Effector memory CD8-positive, alpha-beta T cell (primary cell): ENCODE results near the gene SPAG7.

Experiments used
- ATAC-seq: fragments of 150-1000 bp; cut with Tn5 transposase; replicated peaks from 2 replicates; pipeline ENCODE4 v1.10.0; 2021; ENCODE audit warnings: mild to moderate bottlenecking, moderate library complexity
- DNase-seq, 3 experiments: peaks; one replicate each; pipeline ENCODE4 v3.0.0; 2021
- H3K27ac Mint-ChIP-seq, 2 donors: one replicate each; pipeline ENCODE4 v1.8.0; 2022; ENCODE audit warnings: mild to moderate bottlenecking in 2 of 2, mixed read lengths in 2 of 2, moderate library complexity in 2 of 2
- H3K27me3 Mint-ChIP-seq, 2 donors: one replicate each; pipeline ENCODE4 v1.8.0; 2022; ENCODE audit warnings: mixed read lengths in 2 of 2
- H3K36me3 Mint-ChIP-seq: one replicate; pipeline ENCODE4 v1.8.0; 2022; ENCODE audit warnings: mild to moderate bottlenecking, moderate library complexity, mixed read lengths; ENCODE audit not compliant: insufficient read depth
- H3K4me1 Mint-ChIP-seq, 2 donors: one replicate each; pipeline ENCODE4 v1.8.0; 2022; ENCODE audit warnings: low read depth in 2 of 2, mixed read lengths in 2 of 2
- H3K4me3 Mint-ChIP-seq, 2 donors: one replicate each; pipeline ENCODE4 v1.8.0; 2022; ENCODE audit warnings: mild to moderate bottlenecking in 2 of 2, mixed read lengths in 2 of 2, moderate library complexity in 2 of 2
- H3K9me3 Mint-ChIP-seq, 2 donors: one replicate each; pipeline ENCODE4 v1.8.0; 2022; ENCODE audit warnings: mixed read lengths in 2 of 2

SPAG7 gene

GRCh38 chr17:4969551-4970173 is 2.0 kb upstream of the SPAG7 start:
- Mint-ChIP-seq H3K9me3 (no peaks in the 10 kb centered on the region), H3K4me1 (peaks cover 12 to 14% of the 10 kb centered on the region in 2 donors), H3K27me3 (no peaks in the 10 kb centered on the region), H3K4me3 (no peak overlapping the region), H3K27ac (no peak overlapping the region), H3K36me3 (peaks cover 21% of the 10 kb centered on the region)
- ATAC-seq (no peak), DNase-seq (no peak)

DNA sequence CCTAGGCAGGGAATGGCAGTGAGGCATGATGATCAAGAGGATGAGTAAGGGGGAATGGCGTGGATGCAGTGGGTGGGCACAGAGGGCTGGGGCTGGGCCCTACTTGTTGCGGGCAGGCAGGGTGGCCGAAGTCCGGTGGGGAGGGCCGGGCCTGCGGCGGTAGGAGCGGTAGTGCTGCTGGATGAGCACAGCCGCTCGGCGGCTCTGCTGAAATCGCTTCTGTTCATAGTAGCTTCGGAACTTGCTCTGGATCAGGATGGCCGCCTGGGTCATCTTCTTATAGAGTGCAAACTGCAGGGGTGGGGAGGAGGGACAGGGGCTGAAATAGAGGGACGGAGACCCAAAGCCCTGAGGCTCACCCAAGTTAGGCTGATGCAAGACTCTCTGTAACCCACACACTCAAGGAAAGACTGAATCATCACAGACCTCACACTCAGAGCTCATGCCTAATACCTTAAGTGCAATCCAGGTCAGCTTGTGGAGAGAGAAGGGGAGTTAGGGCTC is 1.5 kb upstream of the SPAG7 start:
- DNase-seq (no peak), ATAC-seq (no peak)
- H3K27ac Mint-ChIP-seq, result no peak overlapping the region
- H3K27me3 Mint-ChIP-seq, result no peaks in the 10 kb centered on the region
- H3K9me3 Mint-ChIP-seq, result no peaks in the 10 kb centered on the region
- H3K4me1 Mint-ChIP-seq, result peaks cover 12 to 14% of the 10 kb centered on the region in 2 donors
- H3K36me3 Mint-ChIP-seq, result peaks cover 18% of the 10 kb centered on the region
- no peak overlapping the region for H3K4me3 Mint-ChIP-seq

- no peaks in the 10 kb centered on the region for H3K27me3 Mint-ChIP-seq
- DNase-seq (no peak), ATAC-seq (no peak)
- H3K27ac Mint-ChIP-seq, result no peak overlapping the region
- peaks cover 18% of the 10 kb centered on the region for H3K36me3 Mint-ChIP-seq
- no peaks in the 10 kb centered on the region for H3K9me3 Mint-ChIP-seq
- peaks cover 12 to 14% of the 10 kb centered on the region in 2 donors for H3K4me1 Mint-ChIP-seq
- H3K4me3 Mint-ChIP-seq, result no peak overlapping the region
Measured at GRCh38 chr17:4968486-4969046, 949 bp upstream of the SPAG7 start.

DNA sequence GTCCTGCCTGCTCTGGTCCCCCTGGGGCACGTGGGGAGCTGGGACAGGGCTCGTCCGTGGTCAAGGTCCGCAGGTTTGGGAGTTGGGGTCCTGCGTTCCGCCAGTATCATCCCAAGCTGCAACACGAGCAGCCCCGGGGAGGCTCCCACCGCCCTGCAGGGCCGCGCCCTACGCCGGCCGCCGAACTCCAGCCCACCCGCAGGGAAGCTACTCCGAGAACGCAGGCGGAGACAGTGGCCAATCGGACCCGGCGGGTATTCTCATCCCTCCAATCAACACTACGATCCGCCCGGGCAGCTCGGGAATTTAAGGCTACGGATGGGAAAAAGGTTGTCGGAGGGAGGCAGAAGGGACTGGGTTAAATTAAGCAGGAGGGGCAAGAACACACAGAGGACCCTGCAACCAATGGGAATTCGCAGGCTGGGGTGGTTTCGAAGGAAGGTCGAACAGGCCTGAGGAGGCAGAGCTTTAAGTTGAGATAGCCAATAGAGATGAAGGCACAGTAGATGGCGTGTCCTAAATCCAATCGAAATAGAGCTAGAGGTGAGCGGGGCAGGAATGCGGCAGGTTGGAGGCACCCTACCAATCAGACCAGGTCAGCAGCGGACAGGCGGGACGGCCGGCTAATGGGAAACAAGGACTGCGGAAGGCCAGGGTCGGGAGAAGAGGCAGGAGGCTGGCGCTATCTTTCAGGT is 626 bp downstream of the SPAG7 start:
- ATAC-seq, result peak; percentile 82
- H3K4me3 Mint-ChIP-seq, result no peak overlapping the region
- peaks cover 7% of the 10 kb centered on the region for H3K36me3 Mint-ChIP-seq
- no peaks in the 10 kb centered on the region for H3K27me3 Mint-ChIP-seq
- H3K9me3 Mint-ChIP-seq, result no peaks in the 10 kb centered on the region
- peak overlapping the region in 1 of 2 donors; percentile 44 for H3K27ac Mint-ChIP-seq
- DNase-seq, result peak; percentile 86 to 91 (median 90)
- peaks cover 12% of the 10 kb centered on the region in 2 donors for H3K4me1 Mint-ChIP-seq

- no peaks in the 10 kb centered on the region for H3K9me3 Mint-ChIP-seq
- H3K27ac Mint-ChIP-seq, result peak overlapping the region in 1 of 2 donors; percentile 10
- ATAC-seq (no peak), DNase-seq (no peak)
- peaks cover 14% of the 10 kb centered on the region for H3K36me3 Mint-ChIP-seq
- no peaks in the 10 kb centered on the region for H3K27me3 Mint-ChIP-seq
- peak overlapping the region in 1 of 2 donors; percentile 20 for H3K4me3 Mint-ChIP-seq
- H3K4me1 Mint-ChIP-seq, result peaks cover 11 to 12% of the 10 kb centered on the region in 2 donors
Measured at GRCh38 chr17:4965311-4965986, 2.2 kb downstream of the SPAG7 start.

- H3K36me3 Mint-ChIP-seq, result peaks cover 15% of the 10 kb centered on the region
Measured at GRCh38 chr17:4960279-4960922, 7.2 kb downstream of the SPAG7 start.

DNA sequence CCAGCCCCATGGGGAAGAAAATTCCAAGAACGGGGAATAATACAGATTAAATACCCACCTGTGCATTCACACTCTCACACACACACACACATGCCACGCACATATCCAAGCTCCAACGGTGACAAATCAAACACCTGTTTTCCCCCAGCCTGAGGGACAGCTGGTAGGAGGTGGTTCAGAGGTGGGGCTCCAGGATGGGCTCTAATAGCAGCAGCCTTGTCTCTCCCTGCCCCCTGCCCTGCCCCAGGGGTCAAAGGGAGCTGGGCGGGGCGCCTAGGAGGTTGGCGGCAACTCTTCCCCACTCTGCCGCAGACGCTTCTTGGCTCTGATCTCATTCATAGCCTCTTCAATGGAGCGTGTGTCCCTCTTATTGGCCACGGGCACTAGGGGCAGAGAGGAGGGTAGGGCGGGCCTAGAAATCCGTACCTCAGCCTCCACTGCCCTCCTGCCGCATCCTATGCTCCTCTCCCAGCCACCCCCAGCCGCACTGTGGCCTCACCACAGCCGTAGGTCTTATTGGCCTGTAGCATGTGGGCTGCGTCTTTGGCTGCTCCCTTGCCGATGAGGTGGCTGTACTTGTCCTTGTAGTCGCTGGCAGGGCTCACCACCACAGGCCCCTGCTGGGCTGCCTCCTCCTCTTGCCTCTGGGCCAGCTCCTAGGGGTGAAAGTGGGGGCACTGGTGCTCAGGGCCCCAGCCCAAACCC is 8.2 kb downstream of the SPAG7 start:
- H3K36me3 Mint-ChIP-seq, result peaks cover 17% of the 10 kb centered on the region

More at GRCh38 chr17:4960279-4960922, 7.2 kb downstream of the SPAG7 start:
- Mint-ChIP-seq H3K9me3 (no peaks in the 10 kb centered on the region), H3K4me3 (no peak overlapping the region), H3K27ac (peak overlapping the region in 1 of 2 donors; percentile 69), H3K27me3 (no peaks in the 10 kb centered on the region), H3K4me1 (peaks cover 6 to 9% of the 10 kb centered on the region in 2 donors)
- DNase-seq (no peak), ATAC-seq (no peak)

DNA sequence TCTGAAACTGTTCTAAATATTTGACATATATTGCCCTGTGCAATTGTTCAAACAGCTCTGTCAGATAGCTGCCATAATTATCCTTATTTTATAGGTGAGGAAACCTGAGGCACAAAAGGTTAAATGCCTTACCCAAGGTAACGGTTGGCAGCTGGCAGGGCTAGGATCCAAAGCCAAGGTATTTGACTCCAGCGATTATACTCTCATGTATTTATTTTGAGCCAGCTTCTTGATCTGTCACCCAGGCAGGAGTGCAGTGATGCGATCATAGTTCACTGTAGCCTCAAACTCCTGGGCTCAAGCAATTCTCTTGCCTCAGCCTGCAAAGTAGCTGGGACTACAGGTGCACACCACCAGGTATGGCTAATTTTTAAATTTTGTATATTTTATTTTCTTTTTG is 9.5 kb downstream of the SPAG7 start:
- ATAC-seq, result no peak
- Mint-ChIP-seq H3K36me3 (peaks cover 18% of the 10 kb centered on the region), H3K4me1 (peaks cover 3 to 5% of the 10 kb centered on the region in 2 donors), H3K27me3 (no peaks in the 10 kb centered on the region), H3K27ac (no peak overlapping the region), H3K9me3 (no peaks in the 10 kb centered on the region), H3K4me3 (no peak overlapping the region)
- no peak for DNase-seq

More for the DNA sequence above, 8.2 kb downstream of the SPAG7 start:
- Mint-ChIP-seq H3K4me3 (no peak overlapping the region), H3K27ac (no peak overlapping the region), H3K4me1 (peaks cover 3 to 5% of the 10 kb centered on the region in 2 donors), H3K27me3 (no peaks in the 10 kb centered on the region), H3K9me3 (no peaks in the 10 kb centered on the region)
- no peak for ATAC-seq
- no peak for DNase-seq

DNA sequence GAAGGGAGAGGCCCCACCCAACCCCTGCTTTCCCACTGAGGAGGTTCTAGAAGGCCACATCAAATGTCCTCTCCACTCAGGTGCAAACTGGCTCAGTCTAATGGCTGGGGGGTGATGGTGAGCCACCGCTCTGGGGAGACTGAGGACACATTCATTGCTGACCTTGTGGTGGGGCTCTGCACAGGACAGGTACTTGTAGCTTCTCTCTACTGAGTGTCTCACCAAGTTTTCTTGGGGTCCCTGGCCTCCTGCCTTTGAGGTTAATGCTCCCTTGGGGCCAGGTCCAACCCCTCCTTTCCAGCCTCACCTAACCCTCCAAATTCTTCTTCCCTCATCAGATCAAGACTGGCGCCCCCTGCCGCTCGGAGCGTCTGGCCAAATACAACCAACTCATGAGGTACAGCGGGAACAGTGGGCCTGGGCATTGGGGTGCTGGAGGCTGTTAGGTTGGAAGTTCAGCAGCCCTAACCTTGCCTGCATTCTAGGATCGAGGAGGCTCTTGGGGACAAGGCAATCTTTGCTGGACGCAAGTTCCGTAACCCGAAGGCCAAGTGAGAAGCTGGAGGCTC is 11.0 kb downstream of the SPAG7 start:
- Mint-ChIP-seq H3K9me3 (no peaks in the 10 kb centered on the region), H3K27me3 (no peaks in the 10 kb centered on the region), H3K36me3 (peaks cover 18% of the 10 kb centered on the region), H3K27ac (no peak overlapping the region), H3K4me1 (peaks cover 3 to 8% of the 10 kb centered on the region in 2 donors), H3K4me3 (no peak overlapping the region)
- ATAC-seq (no peak), DNase-seq (peak in 1 of 3 experiments; percentile 19)

DNA sequence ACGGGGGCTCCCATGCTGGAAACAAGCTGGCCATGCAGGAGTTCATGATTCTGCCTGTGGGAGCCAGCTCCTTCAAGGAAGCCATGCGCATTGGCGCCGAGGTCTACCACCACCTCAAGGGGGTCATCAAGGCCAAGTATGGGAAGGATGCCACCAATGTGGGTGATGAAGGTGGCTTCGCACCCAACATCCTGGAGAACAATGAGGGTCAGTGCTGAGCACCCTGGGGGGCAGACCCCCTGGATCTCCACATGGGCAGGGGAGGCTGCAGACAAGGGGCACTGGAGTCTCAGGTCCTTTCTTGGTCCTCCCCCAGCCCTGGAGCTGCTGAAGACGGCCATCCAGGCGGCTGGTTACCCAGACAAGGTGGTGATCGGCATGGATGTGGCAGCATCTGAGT is 12.5 kb downstream of the SPAG7 start:
- Mint-ChIP-seq H3K36me3 (peaks cover 10% of the 10 kb centered on the region), H3K4me3 (no peak overlapping the region), H3K27ac (no peak overlapping the region), H3K9me3 (no peaks in the 10 kb centered on the region), H3K4me1 (peaks cover 14 to 23% of the 10 kb centered on the region in 2 donors), H3K27me3 (no peaks in the 10 kb centered on the region)
- no peak for ATAC-seq
- no peak for DNase-seq

- H3K4me1 Mint-ChIP-seq, result peaks cover 16 to 23% of the 10 kb centered on the region in 2 donors
- no peak overlapping the region for H3K4me3 Mint-ChIP-seq
- ATAC-seq, result no peak
- H3K27me3 Mint-ChIP-seq, result no peaks in the 10 kb centered on the region
- no peaks in the 10 kb centered on the region for H3K9me3 Mint-ChIP-seq
- no peak overlapping the region for H3K27ac Mint-ChIP-seq
- peaks cover 14% of the 10 kb centered on the region for H3K36me3 Mint-ChIP-seq
- DNase-seq, result no peak
Measured at GRCh38 chr17:4953451-4953961, 14.1 kb downstream of the SPAG7 start.

- Mint-ChIP-seq H3K27ac (peak overlapping the region; percentile 91 to 94), H3K4me3 (peak overlapping the region; percentile 12 to 94), H3K36me3 (peaks cover 33% of the 10 kb centered on the region), H3K4me1 (peaks cover 22 to 26% of the 10 kb centered on the region in 2 donors), H3K27me3 (no peaks in the 10 kb centered on the region), H3K9me3 (no peaks in the 10 kb centered on the region)
- ATAC-seq (no peak), DNase-seq (no peak)
Measured at GRCh38 chr17:4951486-4951885, 16.1 kb downstream of the SPAG7 start.
